K562 (cell line): Measurements from ENCODE around the gene BCHE. TPM values are rescaled to one million over a fixed set of nuclear protein-coding genes. Genes with fewer than 3 reads are reported as not detected.

ENCODE experiments used
- ATAC-seq: fragments of 200-7000 bp; cut with Tn5 transposase; 3 replicates; pipeline ENCODE4 v1.9.1; 2020; ENCODE audit warnings: moderate library complexity
- BruUV-seq: library from RNA; stranded (reverse); fragments of 400-500 nt; replicated peaks from 2 replicates; lab custom pipeline; 2021; lab: Mats Ljungman, UMichigan
- CTCF ChIA-PET: fragments of 300-600 bp; formaldehyde crosslinking; extraction: SDS; loops from one replicate; lab custom pipeline; 2021; ENCODE audit warnings: low intra/inter-chr PET ratio; lab: Yijun Ruan, JAX
- POLR2A ChIA-PET: fragments of 300-600, 350-650 bp; sonication (Branson Sonifier 250); formaldehyde crosslinking; extraction: SDS; loops from one replicate; lab custom pipeline; 2021; ENCODE audit warnings: antibody characterized with exemption, inconsistent platforms; lab: Yijun Ruan, JAX
- DNase-seq, 4 experiments: peaks; one replicate each; pipeline versions ENCODE4 v3.0.0 to v3.0.0-alpha.2; 2011 to 2018; ENCODE audit warnings: low spot score in 3 of 4, mixed read lengths in 3 of 4; ENCODE audit errors: extremely low read depth in 1 of 4
- FAIRE-seq: peaks from 2 replicates; lab custom pipeline; 2011; peaks lifted over from hg19 to GRCh38; lab: Jason Lieb, UNC
- H2AFZ ChIP-seq: 2 replicates; pipeline ENCODE4 v1.6.0; 2011; ENCODE audit warnings: low read depth, low read length, control low read depth, inconsistent platforms
- H3K27ac ChIP-seq: fragments of 200-600 bp; 3 replicates; pipeline ENCODE4 v1.8.0; 2011; ENCODE audit warnings: low read depth, mild to moderate bottlenecking, control low read depth, inconsistent platforms, low read length, moderate library complexity, mixed read lengths; ENCODE audit errors: extremely low read depth
- H3K27me3 ChIP-seq, 2 experiments: fragments of 300-600 bp in 1 of 2; 2 replicates in 1 of 2; 3 replicates in 1 of 2; pipeline versions ENCODE4 v1.6.0 to v1.8.0; 2011; ENCODE audit warnings: inconsistent platforms in 2 of 2, low read length in 2 of 2, mild to moderate bottlenecking in 1 of 2, mixed read lengths in 1 of 2, moderate library complexity in 1 of 2; ENCODE audit not compliant: control insufficient read depth in 2 of 2, insufficient read depth in 2 of 2
- H3K36me3 ChIP-seq: fragments of 300-600 bp; 3 replicates; pipeline ENCODE4 v1.8.0; 2011; ENCODE audit warnings: mild to moderate bottlenecking, low read length, inconsistent platforms; ENCODE audit not compliant: control insufficient read depth, insufficient read depth
- H3K4me1 ChIP-seq, 2 experiments: fragments of 200-600 bp in 1 of 2; replicated peaks in 1 of 2; 2 replicates in 1 of 2; 3 replicates in 1 of 2; pipeline versions ENCODE4 v1.5.1 to v1.8.0; 2011; ENCODE audit warnings: inconsistent platforms in 2 of 2, low read length in 2 of 2, mild to moderate bottlenecking in 1 of 2, mixed read lengths in 1 of 2, moderate library complexity in 1 of 2; ENCODE audit not compliant: control insufficient read depth in 2 of 2, insufficient read depth in 2 of 2
- H3K4me2 ChIP-seq: 2 replicates; pipeline ENCODE4 v1.6.1; 2011; ENCODE audit warnings: low read length, control low read depth, inconsistent platforms, mixed read lengths; ENCODE audit not compliant: insufficient read depth
- H3K4me3 ChIP-seq: fragments of 200-600 bp; sonication (generic), shearing (Covaris generic); 2 replicates; pipeline ENCODE4 v1.5.1; 2016; ENCODE audit warnings: control low read depth, inconsistent platforms
- H3K79me2 ChIP-seq: fragments of 200-600 bp; 3 replicates; pipeline ENCODE4 v1.8.0; 2011; ENCODE audit warnings: low read length, inconsistent platforms; ENCODE audit not compliant: control insufficient read depth, insufficient read depth
- H3K9ac ChIP-seq, 2 experiments: 2 replicates each; pipeline versions ENCODE4 v1.6.0 to v1.6.1; 2011; ENCODE audit warnings: low read depth in 2 of 2, low read length in 2 of 2, control low read depth in 1 of 2, inconsistent platforms in 1 of 2, mild to moderate bottlenecking in 1 of 2, mixed read lengths in 1 of 2; ENCODE audit not compliant: insufficient read depth in 1 of 2
- H3K9me1 ChIP-seq: one replicate; pipeline ENCODE4 v1.6.0; 2011; ENCODE audit warnings: inconsistent platforms, mild to moderate bottlenecking, low read length, moderate library complexity; ENCODE audit not compliant: control insufficient read depth, insufficient read depth
- H3K9me3 ChIP-seq: replicated peaks from 2 replicates; pipeline ENCODE4 v1.5.1; 2011; ENCODE audit warnings: low read depth, low read length, inconsistent platforms; ENCODE audit not compliant: control insufficient read depth, insufficient read depth
- H4K20me1 ChIP-seq: replicated peaks from 2 replicates; pipeline ENCODE4 v1.6.1; 2011; ENCODE audit warnings: low read length, inconsistent platforms, mixed read lengths; ENCODE audit not compliant: control insufficient read depth, insufficient read depth
- DIDO1 ChIP-seq: fragments of 450-650 bp; IDR thresholded peaks from 2 replicates; pipeline ENCODE4 v1.6.1; 2016; ENCODE audit warnings: low read depth, missing biosample characterization, missing genetic modification characterization
- HSF4 ChIP-seq: fragments of 250-450 bp; sonication (Bioruptor Pico); IDR thresholded peaks from 2 replicates; pipeline ENCODE4 v2.1.2; 2022; ENCODE audit warnings: mild to moderate bottlenecking, moderate library complexity, borderline replicate concordance
- KDM2B ChIP-seq: fragments of 250-450 bp; sonication (Bioruptor Pico); IDR thresholded peaks from 2 replicates; pipeline ENCODE4 v1.8.0; 2021; ENCODE audit warnings: mild to moderate bottlenecking, moderate library complexity
- NCOA2 ChIP-seq, 2 experiments: fragments of 450-650 bp; IDR thresholded peaks; 2 replicates each; pipeline ENCODE4 v1.6.1; 2018; ENCODE audit warnings: mild to moderate bottlenecking in 2 of 2, moderate library complexity in 1 of 2; ENCODE audit not compliant: partially characterized antibody in 2 of 2
- ZHX1 ChIP-seq: fragments of 150-350 bp; conservative IDR thresholded peaks from 2 replicates; pipeline ENCODE4 v1.6.1; 2014; ENCODE audit warnings: low read length
- ZNF212 ChIP-seq: fragments of 450-650 bp; formaldehyde crosslinking; IDR thresholded peaks from 2 replicates; pipeline ENCODE4 v1.4.0; 2020; ENCODE audit warnings: mild to moderate bottlenecking
- ZNF274 ChIP-seq: IDR thresholded peaks from 2 replicates; pipeline ENCODE4 v1.6.1; 2011; ENCODE audit warnings: low read depth, mild to moderate bottlenecking, low read length, moderate library complexity, borderline replicate concordance
- ZNF445 ChIP-seq: fragments of 250-450 bp; sonication (Bioruptor Pico); IDR thresholded peaks from 2 replicates; pipeline ENCODE4 v1.4.0; 2020; ENCODE audit warnings: low read depth, mild to moderate bottlenecking, moderate library complexity
- ZNF79 ChIP-seq: fragments of 250-450 bp; sonication (Bioruptor Pico); IDR thresholded peaks from 2 replicates; pipeline ENCODE4 v1.4.0; 2020; ENCODE audit warnings: low read depth, mild to moderate bottlenecking, moderate library complexity
- WGBS: fragments of 100-300 bp; shearing (Covaris generic); methylation state at CpG from one replicate; pipeline ENCODE4 v1.1.6; 2016; ENCODE audit warnings: low coverage, mixed read lengths; ENCODE audit not compliant: insufficient coverage; ENCODE audit errors: missing lambda C conversion rate; 5-methylcytosine and 5-hydroxymethylcytosine counted together
- in situ Hi-C: fragments of 300-500 bp; cut with MboI; formaldehyde crosslinking; loops from 4 replicates; pipeline ENCODE4 v1.15.0; 2018; ENCODE audit warnings: inconsistent platforms, mixed read lengths
- intact Hi-C: fragments of 100-400 bp; cut with micrococcal nuclease; formaldehyde crosslinking; loops from 2 replicates; pipeline ENCODE4 v1.14.2; 2022
- polyA plus RNA-seq, 8 experiments: library from polyadenylated mRNA; depleted of rRNA in 4 of 8; stranded (reverse) in 5 of 8; unstranded in 3 of 8; fragments of >200 nt; fragmentation: Nextera tagmentation in 2 of 8; fragmentation: Illumina TruSeq in 1 of 8; extraction: Ambion mirVana in 2 of 8; extraction: Trizol in 1 of 8; gene quantifications; 2 replicates each; pipeline versions ENCODE4 v1.2.1 to v1.2.3, GENCODE V29; 2011 to 2014; ENCODE audit warnings: inconsistent platforms in 1 of 8, missing spikeins in 1 of 8
- total RNA-seq, 7 experiments: library from RNA; depleted of rRNA in 6 of 7; stranded (reverse); fragments of >200 nt in 6 of 7; fragmentation: Illumina TruSeq in 2 of 7; extraction: Trizol in 2 of 7; gene quantifications; 2 replicates each; pipeline versions ENCODE4 v1.2.1 to v1.2.3, GENCODE V29; 2011 to 2021; ENCODE audit warnings: low replicate concordance in 1 of 7

BCHE gene
- total and polyA plus RNA-seq, 9 of the 15 experiments (the other 6 are each of a cell fraction or from before 2014, with no cell fraction given) = 0.09 to 0.24 (median 0.12) TPM; not detected in 2

- TF ChIP-seq ZHX1 (no peak), ZNF212 (CRISPR knock-in tag) (no peak), NCOA2 (IDR thresholded peaks at IDR 0.05; ENCODE audit: partially characterized antibody in 2 of 2) (no peak), HSF4 (CRISPR knock-in tag) (no peak), ZNF79 (CRISPR knock-in tag) (no peak)
- TF ChIP-seq, all 486 proteins: peak for 0
Observed at GRCh38 chr3:165852711-165853110, 15.5 kb upstream of the BCHE start (continued).

GRCh38 chr3:165852191-165852590 is 15.0 kb upstream of the BCHE start:
- intact Hi-C loops (no loop called here), in situ Hi-C loops (no loop called here)
- FAIRE-seq = no peak
- no peak overlapping the region for H3K9ac ChIP-seq
- ATAC-seq = no peak
- BruUV-seq = no TSS peak
- no peak overlapping the region for H3K4me3 ChIP-seq
- no peak overlapping the region for H3K4me2 ChIP-seq
- H2AFZ ChIP-seq = no peak overlapping the region
- H3K4me1 ChIP-seq = no peaks in the 10 kb centered on the region
- H3K27me3 ChIP-seq = no peaks in the 10 kb centered on the region
- ChIA-PET POLR2A (no interaction called here), CTCF (no interaction called here)
- WGBS = 5% methylated on average over 2 of the region's 2 CpGs
- no peaks in the 10 kb centered on the region for H3K9me1 ChIP-seq
- no peak for DNase-seq
- no peak overlapping the region for H3K27ac ChIP-seq
- H3K9me3 ChIP-seq = no peaks in the 10 kb centered on the region
- no peaks in the 10 kb centered on the region for H4K20me1 ChIP-seq
- H3K36me3 ChIP-seq = no peaks in the 10 kb centered on the region
- TF ChIP-seq DIDO1 (tag) = no peak
- TF ChIP-seq ZNF445 (CRISPR knock-in tag) = no peak
- no peak for TF ChIP-seq ZNF274
- TF ChIP-seq KDM2B (CRISPR knock-in tag) = no peak
- no peaks in the 10 kb centered on the region for H3K79me2 ChIP-seq
